H1 (cell line): ENCODE data around the gene TTC31. TPM values are rescaled to one million over a fixed set of nuclear protein-coding genes. Genes with fewer than 3 reads are reported as not detected.

Experiments used
- CTCF ChIA-PET: fragments of 300-600 bp; sonication (Branson Sonifier 250); formaldehyde crosslinking; loops from one replicate; lab custom pipeline; 2021; ENCODE audit not compliant: partially characterized antibody; lab: Charles Lee
- POLR2A ChIA-PET: fragments of 300-600 bp; sonication (Branson Sonifier 250); formaldehyde crosslinking; loops from one replicate; lab custom pipeline; 2021; ENCODE audit warnings: inconsistent platforms; ENCODE audit not compliant: partially characterized antibody; lab: Charles Lee
- DNase-seq, 2 experiments: peaks; one replicate each; pipeline versions ENCODE4 v3.0.0 to v3.0.0-alpha.2; 2010 to 2022; ENCODE audit warnings: low spot score in 2 of 2, low read depth in 1 of 2, mixed read lengths in 1 of 2
- FAIRE-seq: peaks from 2 replicates; lab custom pipeline; 2011; peaks lifted over from hg19 to GRCh38; lab: Jason Lieb, UNC
- H2AFZ ChIP-seq: 2 replicates; pipeline ENCODE4 v1.8.1; 2012; ENCODE audit warnings: low read length, inconsistent platforms
- H2AK5ac ChIP-seq: 2 replicates; pipeline ENCODE4 v1.6.1; 2013; ENCODE audit warnings: low read depth, low read length
- H2BK120ac ChIP-seq: replicated peaks from 2 replicates; pipeline ENCODE3; 2013; ENCODE audit warnings: low read depth, low read length, inconsistent platforms
- H2BK12ac ChIP-seq: 2 replicates; pipeline ENCODE4 v1.6.1; 2013; ENCODE audit warnings: low read depth, low read length
- H2BK15ac ChIP-seq: 2 replicates; pipeline ENCODE4 v1.6.1; 2013; ENCODE audit warnings: low read length
- H2BK20ac ChIP-seq: 2 replicates; pipeline ENCODE4 v1.6.1; 2013; ENCODE audit warnings: low read length
- H2BK5ac ChIP-seq: 2 replicates; pipeline ENCODE4 v1.6.1; 2013; ENCODE audit warnings: low read depth, low read length
- H3K14ac ChIP-seq: 2 replicates; pipeline ENCODE4 v1.6.1; 2013; ENCODE audit warnings: inconsistent platforms; ENCODE audit not compliant: insufficient read length
- H3K18ac ChIP-seq: 2 replicates; pipeline ENCODE4 v1.6.1; 2013; ENCODE audit warnings: low read length; ENCODE audit errors: extremely low read depth
- H3K23ac ChIP-seq: 2 replicates; pipeline ENCODE4 v1.6.1; 2013; ENCODE audit warnings: inconsistent platforms; ENCODE audit not compliant: insufficient read length
- H3K23me2 ChIP-seq: 2 replicates; pipeline ENCODE4 v1.6.1; 2013; ENCODE audit warnings: low read depth, low read length
- H3K27ac ChIP-seq: 2 replicates; pipeline ENCODE4 v1.6.1; 2011; ENCODE audit warnings: low read depth, low read length, inconsistent platforms
- H3K27me3 ChIP-seq, 4 experiments: replicated peaks in 1 of 4; 1 replicate in 1 of 4; 2 replicates in 3 of 4; pipeline versions ENCODE4 v1.6.1 to v1.8.1; 2011 to 2013; ENCODE audit warnings: low read length in 3 of 4, mild to moderate bottlenecking in 3 of 4, inconsistent platforms in 2 of 4, mixed read lengths in 2 of 4, moderate library complexity in 1 of 4; ENCODE audit not compliant: control insufficient read depth in 3 of 4, insufficient read depth in 3 of 4; ENCODE audit errors: extremely low read depth in 1 of 4
- H3K36me3 ChIP-seq, 4 experiments: 2 replicates each; pipeline versions ENCODE4 v1.6.1 to v1.8.1; 2011 to 2013; ENCODE audit warnings: mild to moderate bottlenecking in 4 of 4, low read length in 3 of 4, moderate library complexity in 2 of 4, control low read depth in 1 of 4, inconsistent platforms in 1 of 4; ENCODE audit not compliant: insufficient read depth in 4 of 4, control insufficient read depth in 2 of 4
- H3K4ac ChIP-seq: replicated peaks from 2 replicates; pipeline ENCODE3; 2013; ENCODE audit warnings: low read length, low read depth, mixed read lengths, inconsistent platforms; ENCODE audit not compliant: insufficient read length
- H3K4me1 ChIP-seq, 4 experiments: replicated peaks in 1 of 4; 1 replicate in 1 of 4; 2 replicates in 3 of 4; pipeline versions ENCODE4 v1.6.1 to v1.8.1; 2011 to 2013; ENCODE audit warnings: low read length in 3 of 4, inconsistent platforms in 2 of 4, mixed read lengths in 1 of 4; ENCODE audit not compliant: insufficient read depth in 4 of 4, control insufficient read depth in 3 of 4
- H3K4me2 ChIP-seq, 2 experiments: 2 replicates each; pipeline versions ENCODE4 v1.6.1 to v1.8.1; 2011 to 2013; ENCODE audit warnings: low read depth in 2 of 2, low read length in 2 of 2, control low read depth in 1 of 2, inconsistent platforms in 1 of 2, mild to moderate bottlenecking in 1 of 2; ENCODE audit not compliant: insufficient read depth in 1 of 2
- H3K4me3 ChIP-seq, 4 experiments: fragments of 200-600, 300-600 bp in 1 of 4; sonication (generic), shearing (Covaris generic), sonication (Bioruptor Twin) in 1 of 4; 2 replicates each; pipeline versions ENCODE4 v1.5.1 to v1.8.1; 2011 to 2016; ENCODE audit warnings: low read length in 4 of 4, low read depth in 3 of 4, control low read depth in 2 of 4, inconsistent platforms in 2 of 4, mild to moderate bottlenecking in 2 of 4, mixed read lengths in 1 of 4, moderate library complexity in 1 of 4; ENCODE audit not compliant: insufficient read depth in 2 of 4; ENCODE audit errors: extremely low read depth in 1 of 4
- H3K56ac ChIP-seq: replicated peaks from 2 replicates; pipeline ENCODE3; 2013; ENCODE audit warnings: low read depth, mild to moderate bottlenecking, mixed read lengths, low read length, inconsistent platforms; ENCODE audit not compliant: insufficient read length
- H3K79me1 ChIP-seq: 2 replicates; pipeline ENCODE4 v1.6.1; 2013; ENCODE audit warnings: low read depth, low read length, control low read depth
- H3K79me2 ChIP-seq, 2 experiments: 2 replicates each; pipeline versions ENCODE4 v1.6.1 to v1.8.1; 2012 to 2013; ENCODE audit warnings: low read length in 2 of 2, mild to moderate bottlenecking in 2 of 2, inconsistent platforms in 1 of 2; ENCODE audit not compliant: insufficient read depth in 2 of 2, control insufficient read depth in 1 of 2
- H3K9ac ChIP-seq, 4 experiments: replicated peaks in 1 of 4; 1 replicate in 1 of 4; 2 replicates in 3 of 4; pipeline versions ENCODE4 v1.6.1 to v1.8.1; 2011 to 2013; ENCODE audit warnings: low read depth in 3 of 4, low read length in 3 of 4, control low read depth in 2 of 4, mild to moderate bottlenecking in 2 of 4, moderate library complexity in 2 of 4, inconsistent platforms in 1 of 4; ENCODE audit errors: extremely low read depth in 1 of 4
- H3K9me3 ChIP-seq, 2 experiments: 2 replicates each; pipeline versions ENCODE4 v1.6.1 to v1.8.1; 2012 to 2013; ENCODE audit warnings: mild to moderate bottlenecking in 2 of 2, moderate library complexity in 2 of 2, control low read depth in 1 of 2, inconsistent platforms in 1 of 2, low read depth in 1 of 2, low read length in 1 of 2, mixed read lengths in 1 of 2; ENCODE audit not compliant: insufficient read depth in 2 of 2
- H4K20me1 ChIP-seq, 2 experiments: replicated peaks in 1 of 2; 2 replicates each; pipeline versions ENCODE3 to v1.8.1; 2011 to 2013; ENCODE audit warnings: inconsistent platforms in 2 of 2, low read length in 2 of 2, mild to moderate bottlenecking in 1 of 2; ENCODE audit not compliant: insufficient read depth in 2 of 2, control insufficient read depth in 1 of 2
- H4K5ac ChIP-seq: 2 replicates; pipeline ENCODE4 v1.6.1; 2013; ENCODE audit warnings: low read length, low read depth, mixed read lengths, inconsistent platforms; ENCODE audit not compliant: insufficient read length
- H4K8ac ChIP-seq: 2 replicates; pipeline ENCODE4 v1.8.0; 2013; ENCODE audit warnings: mild to moderate bottlenecking, moderate library complexity, low read length, inconsistent platforms; ENCODE audit not compliant: insufficient read depth; ENCODE audit errors: extremely low read depth
- H4K91ac ChIP-seq: replicated peaks from 2 replicates; pipeline ENCODE3; 2013; ENCODE audit warnings: low read length, mixed read lengths, inconsistent platforms; ENCODE audit not compliant: insufficient read length
- CBX8 ChIP-seq: fragments of 300-800, 300-1000 bp; sonication (generic); IDR thresholded peaks from 2 replicates; pipeline ENCODE4 v1.7.1; 2016; ENCODE audit warnings: low read depth, low read length, borderline replicate concordance
- GTF2F1 ChIP-seq: IDR thresholded peaks from 2 replicates; pipeline ENCODE4 v1.6.1; 2012; ENCODE audit warnings: low read depth, low read length, improper control_type of control experiment, borderline replicate concordance
- SAP30 ChIP-seq: fragments of 300-600 bp; sonication (generic); IDR thresholded peaks from 2 replicates; pipeline ENCODE4 v1.7.1; 2012; ENCODE audit warnings: low read length, moderate library complexity, mild to moderate bottlenecking, inconsistent platforms; ENCODE audit not compliant: insufficient read depth, insufficient replicate concordance
- SIN3A ChIP-seq, 2 experiments: IDR thresholded peaks in 1 of 2; conservative IDR thresholded peaks in 1 of 2; 2 replicates each; pipeline ENCODE4 v1.6.1; 2011 to 2012; ENCODE audit warnings: low read length in 2 of 2, improper control_type of control experiment in 1 of 2, low read depth in 1 of 2, mild to moderate bottlenecking in 1 of 2
- SP1 ChIP-seq: IDR thresholded peaks from 2 replicates; pipeline ENCODE4 v1.6.1; 2011; ENCODE audit warnings: low read depth, low read length
- WGBS, 2 experiments: shearing (Covaris generic) in 1 of 2; methylation state at CpG; one replicate each; pipeline versions ENCODE4 v1.1.6 to v1.1.7; 2013 to 2015; ENCODE audit warnings: low lambda C conversion rate in 2 of 2, mixed read lengths in 2 of 2, inconsistent platforms in 1 of 2, low coverage in 1 of 2, missing lambda C conversion rate in 1 of 2; ENCODE audit not compliant: insufficient replicate concordance in 2 of 2, insufficient coverage in 1 of 2, insufficient read length in 1 of 2; ENCODE audit errors: extremely low coverage in 1 of 2, missing lambda C conversion rate in 1 of 2; 5-methylcytosine and 5-hydroxymethylcytosine counted together
- polyA plus RNA-seq, 7 experiments: library from polyadenylated mRNA; depleted of rRNA in 3 of 7; stranded (reverse) in 5 of 7; unstranded in 2 of 7; fragments of >200 nt in 5 of 7; fragments of 200-250 nt in 2 of 7; gene quantifications; 1 replicate in 5 of 7; 2 replicates in 1 of 7; 4 replicates in 1 of 7; pipeline versions ENCODE4 v1.2.1 to v1.2.3, GENCODE V29; 2011 to 2013; ENCODE audit warnings: missing spikeins in 2 of 7, mixed read lengths in 2 of 7
- total RNA-seq: library from RNA; stranded (reverse); fragmentation: NEBNext Ultra II Directional; extraction: Animal tissue kit (Norgen Biotek cat#: 25700); gene quantifications from 2 replicates; pipeline ENCODE4 v1.2.1, GENCODE V29; 2021
- TF ChIP-seq, protein P1 (sequence below): IDR thresholded peaks from 2 replicates; pipeline ENCODE4 v1.6.1; 2012; ENCODE audit warnings: low read length, inconsistent platforms

Gene TTC31
- total and polyA plus RNA-seq, 2 of the 8 experiments (the other 6 are each of a cell fraction or from before 2014, with no cell fraction given): 28.8 to 29.9 TPM

DNA sequence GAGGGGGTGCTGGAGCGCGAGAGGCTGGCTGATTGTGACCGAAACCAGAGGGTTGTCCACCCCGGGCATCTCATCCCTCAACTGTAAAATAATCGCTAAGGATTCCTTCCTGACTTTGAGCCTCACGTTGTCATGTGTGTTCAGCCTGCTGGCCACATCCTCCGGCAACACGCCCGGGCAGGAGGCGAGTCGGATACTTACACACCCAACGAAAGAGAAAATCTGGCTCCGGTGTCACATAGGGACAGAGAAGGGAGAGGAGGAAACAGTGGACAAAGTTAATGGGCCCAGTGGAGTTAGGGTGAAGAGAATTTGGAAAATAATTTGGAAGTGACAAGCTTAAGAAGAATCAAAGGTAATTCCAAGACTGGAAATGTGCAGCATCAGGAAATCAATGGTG lies 33.8 kb downstream of the TTC31 start:
- Histone ChIP-seq H3K79me1 (no peaks in the 10 kb centered on the region), H3K14ac (no peak overlapping the region), H2BK15ac (no peak overlapping the region), H3K23me2 (peaks cover 10% of the 10 kb centered on the region; the same call in 1 of the 2 replicates), H3K27me3 (peaks cover 63 to 88% (median 84%) of the 10 kb centered on the region in 4 experiments), H3K4me1 (peaks cover 0 to 24% (median 10%) of the 10 kb centered on the region in 4 experiments; a peak in 6 of 7 replicates), H3K23ac (no peak overlapping the region), H3K4me2 (peak overlapping the region in 1 of 2 experiments; percentile 88; a peak in 1 of 4 replicates), H2BK5ac (no peak overlapping the region), H4K8ac (no peak overlapping the region; the same call in none of the 2 replicates), H2AFZ (no peak overlapping the region), H4K5ac (no peak overlapping the region), H3K56ac (no peak overlapping the region), H3K18ac (no peak overlapping the region), H2BK120ac (no peak overlapping the region), H4K91ac (no peak overlapping the region), H2AK5ac (no peak overlapping the region), H3K79me2 (no peaks in the 10 kb centered on the region), H3K4ac (no peak overlapping the region), H4K20me1 (peaks cover 2 to 4% of the 10 kb centered on the region in 2 experiments), H3K36me3 (peaks cover 0 to 19% (median 0%) of the 10 kb centered on the region in 4 experiments; a peak in 1 of 8 replicates), H3K4me3 (no peak overlapping the region), H2BK12ac (no peak overlapping the region), H3K9me3 (peaks cover 7 to 12% of the 10 kb centered on the region in 2 experiments), H3K27ac (no peak overlapping the region), H3K9ac (no peak overlapping the region), H2BK20ac (no peak overlapping the region)
- no peak for DNase-seq
- 80% methylated on average over 13 of the region's 13 CpGs; no CpG with 5 or more reads in 1 of the 2 experiments for WGBS, 2 experiments
- TF ChIP-seq, protein P1, sequence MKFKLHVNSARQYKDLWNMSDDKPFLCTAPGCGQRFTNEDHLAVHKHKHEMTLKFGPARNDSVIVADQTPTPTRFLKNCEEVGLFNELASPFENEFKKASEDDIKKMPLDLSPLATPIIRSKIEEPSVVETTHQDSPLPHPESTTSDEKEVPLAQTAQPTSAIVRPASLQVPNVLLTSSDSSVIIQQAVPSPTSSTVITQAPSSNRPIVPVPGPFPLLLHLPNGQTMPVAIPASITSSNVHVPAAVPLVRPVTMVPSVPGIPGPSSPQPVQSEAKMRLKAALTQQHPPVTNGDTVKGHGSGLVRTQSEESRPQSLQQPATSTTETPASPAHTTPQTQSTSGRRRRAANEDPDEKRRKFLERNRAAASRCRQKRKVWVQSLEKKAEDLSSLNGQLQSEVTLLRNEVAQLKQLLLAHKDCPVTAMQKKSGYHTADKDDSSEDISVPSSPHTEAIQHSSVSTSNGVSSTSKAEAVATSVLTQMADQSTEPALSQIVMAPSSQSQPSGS: no peak
- TF ChIP-seq GTF2F1 (no peak), SIN3A (conservative IDR thresholded peaks at IDR 0.05 in 1 of 2, IDR thresholded peaks at IDR 0.05 in 1 of 2; ENCODE audit: low read depth in 1 of 2, low read length in 2 of 2) (no peak), SAP30 (no peak), SP1 (no peak), CBX8 (no peak)
- ChIA-PET POLR2A (interaction anchor here (0.9 to 6.7 kb wide), 4 partner anchors 10 to 33 kb away, joined by 3 to 63 read pairs (median 21); partner anchors contain the start of genes AUP1, HTRA2, LBX2 and PCGF1), CTCF (interaction anchor here (0.8 to 1.2 kb wide), 5 partner anchors 13 to 97 kb away, joined by 3 to 7 read pairs (median 3); partner anchors contain the start of genes AUP1, CCDC142, HTRA2 and TTC31)
- FAIRE-seq: no peak
